ENCODE results near the gene ZNF532. TPM values are rescaled to one million over a fixed set of nuclear protein-coding genes. Genes with fewer than 3 reads are reported as not detected.
"Not testable (repeated sequence)": the region's sequence is repeated elsewhere in the genome, so short reads cannot be mapped to it uniquely, and the experiment has no call there.

The ZNF532 gene
- total RNA-seq, 1 experiment from 2014 or later, result 49.8 TPM

DNA sequence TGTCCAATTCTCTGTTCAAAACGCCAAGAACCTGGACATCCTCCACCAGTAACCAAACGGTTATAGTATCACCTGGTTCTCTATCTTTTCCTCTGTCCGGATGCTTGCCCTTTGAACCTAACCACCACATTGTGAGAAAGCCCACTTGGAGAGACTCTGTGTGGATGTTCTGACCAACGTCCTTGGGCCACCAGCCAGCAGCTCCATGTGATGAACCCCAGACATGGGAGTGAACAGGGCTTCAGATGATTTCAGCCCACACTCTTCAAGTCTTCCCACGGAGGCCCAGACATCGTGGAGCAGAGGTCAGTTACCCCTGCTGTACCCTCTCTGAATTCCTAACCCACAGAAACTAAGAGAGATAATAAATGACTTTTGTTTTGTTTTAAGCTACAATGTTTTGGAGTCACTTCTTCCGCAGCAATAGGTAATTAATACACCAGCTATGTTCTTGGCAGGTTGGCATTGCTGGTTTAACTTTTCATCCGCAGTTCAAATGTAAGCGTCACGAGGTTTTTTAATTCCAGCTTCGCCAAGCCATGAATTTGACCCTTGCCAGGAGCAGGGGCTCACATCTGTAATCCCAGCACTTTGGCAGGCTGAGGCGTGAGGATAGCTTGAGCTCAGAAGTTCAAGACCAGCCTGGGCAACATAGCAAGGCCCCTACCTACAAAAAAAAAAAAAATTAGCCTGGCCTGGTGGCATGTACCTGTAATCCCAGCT lies 36.1 kb upstream of the ZNF532 start:
- no peak for ATAC-seq
- ChIA-PET CTCF (interaction anchor here (0.6 to 0.7 kb wide), 3 partner anchors 9 to 175 kb away, joined by 4 to 6 read pairs (median 4); no protein-coding TSS in a partner anchor), POLR2A (no interaction called here)
- H3K9me3 ChIP-seq (ENCODE audit: control insufficient read depth, insufficient read depth, low read depth, low read length), result no peaks in the 10 kb centered on the region
- peak overlapping the region; percentile 34; the same call in 1 of the 2 replicates for H3K27ac ChIP-seq (ENCODE audit: low read length)
- in situ Hi-C loops (cut with HindIII; ENCODE audit: low pct_unique_long_range_greater_than_20kb, low sequenced_read_pairs) (no loop called here), intact Hi-C loops (cut with micrococcal nuclease; ENCODE audit: unreplicated experiment) (no loop called here)
- no peaks in the 10 kb centered on the region for H3K36me3 ChIP-seq (ENCODE audit: control insufficient read depth, insufficient read depth, low read length)
- no peak for DNase-seq (ENCODE audit: low read depth, low spot score)
- BruUV-seq (replicated peaks), result no TSS peak
- no peak overlapping the region for H3K4me3 ChIP-seq (ENCODE audit: low read depth in 2 of 2, low read length in 2 of 2)
- no peaks in the 10 kb centered on the region for H3K4me1 ChIP-seq (ENCODE audit: control insufficient read depth, insufficient read depth, low read length)
- no peaks in the 10 kb centered on the region for H3K27me3 ChIP-seq (ENCODE audit: control insufficient read depth, insufficient read depth, low read length)
- TF ChIP-seq REST (IDR thresholded peaks at IDR 0.05; ENCODE audit: insufficient read depth in 1 of 2, low read depth in 2 of 2, low read length in 1 of 2), result no peak

DNA sequence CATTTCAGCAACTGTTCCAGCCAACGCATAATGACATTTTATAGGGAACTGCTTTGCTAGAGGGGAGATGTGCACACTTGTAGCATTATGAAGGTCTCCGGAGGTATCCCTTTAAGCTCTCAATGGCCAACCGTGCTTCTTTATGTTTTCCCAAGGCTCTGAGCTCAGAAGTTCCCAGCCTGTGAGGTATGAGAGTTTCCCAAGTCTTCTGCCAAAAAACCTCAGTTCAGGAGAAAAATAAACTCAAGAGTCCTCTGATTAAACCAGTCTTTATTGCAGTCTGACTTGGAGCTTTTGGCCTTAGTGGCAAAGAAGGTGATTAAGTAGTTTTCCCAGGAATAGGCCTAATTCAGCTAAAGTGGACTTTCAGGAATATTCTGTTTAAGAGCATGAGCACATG lies 35.4 kb upstream of the ZNF532 start:
- DNase-seq (ENCODE audit: low read depth, low spot score) (no peak), ATAC-seq (no peak)
- no TSS peak for BruUV-seq (replicated peaks)
- Histone ChIP-seq H3K4me3 (ENCODE audit: low read depth in 2 of 2, low read length in 2 of 2) (no peak overlapping the region), H3K36me3 (ENCODE audit: control insufficient read depth, insufficient read depth, low read length) (no peaks in the 10 kb centered on the region), H3K27me3 (ENCODE audit: control insufficient read depth, insufficient read depth, low read length) (no peaks in the 10 kb centered on the region), H3K9me3 (ENCODE audit: control insufficient read depth, insufficient read depth, low read depth, low read length) (no peaks in the 10 kb centered on the region), H3K27ac (ENCODE audit: low read length) (peak overlapping the region; percentile 34; the same call in 1 of the 2 replicates), H3K4me1 (ENCODE audit: control insufficient read depth, insufficient read depth, low read length) (no peaks in the 10 kb centered on the region)
- TF ChIP-seq POLR2AphosphoS5 (IDR thresholded peaks at IDR 0.05; ENCODE audit: low read depth, low read length), result no peak
- no peak for TF ChIP-seq TCF7L2 (IDR thresholded peaks at IDR 0.05; ENCODE audit: low read depth, low read length)
- TF ChIP-seq, protein P1, sequence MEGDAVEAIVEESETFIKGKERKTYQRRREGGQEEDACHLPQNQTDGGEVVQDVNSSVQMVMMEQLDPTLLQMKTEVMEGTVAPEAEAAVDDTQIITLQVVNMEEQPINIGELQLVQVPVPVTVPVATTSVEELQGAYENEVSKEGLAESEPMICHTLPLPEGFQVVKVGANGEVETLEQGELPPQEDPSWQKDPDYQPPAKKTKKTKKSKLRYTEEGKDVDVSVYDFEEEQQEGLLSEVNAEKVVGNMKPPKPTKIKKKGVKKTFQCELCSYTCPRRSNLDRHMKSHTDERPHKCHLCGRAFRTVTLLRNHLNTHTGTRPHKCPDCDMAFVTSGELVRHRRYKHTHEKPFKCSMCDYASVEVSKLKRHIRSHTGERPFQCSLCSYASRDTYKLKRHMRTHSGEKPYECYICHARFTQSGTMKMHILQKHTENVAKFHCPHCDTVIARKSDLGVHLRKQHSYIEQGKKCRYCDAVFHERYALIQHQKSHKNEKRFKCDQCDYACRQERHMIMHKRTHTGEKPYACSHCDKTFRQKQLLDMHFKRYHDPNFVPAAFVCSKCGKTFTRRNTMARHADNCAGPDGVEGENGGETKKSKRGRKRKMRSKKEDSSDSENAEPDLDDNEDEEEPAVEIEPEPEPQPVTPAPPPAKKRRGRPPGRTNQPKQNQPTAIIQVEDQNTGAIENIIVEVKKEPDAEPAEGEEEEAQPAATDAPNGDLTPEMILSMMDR (IDR thresholded peaks at IDR 0.05), result no peak
- TF ChIP-seq REST (IDR thresholded peaks at IDR 0.05; ENCODE audit: insufficient read depth in 1 of 2, low read depth in 2 of 2, low read length in 1 of 2), result no peak
- TF ChIP-seq SIN3A (IDR thresholded peaks at IDR 0.05; ENCODE audit: borderline replicate concordance, insufficient read depth, low read depth, low read length), result no peak
- intact Hi-C loops (cut with micrococcal nuclease; ENCODE audit: unreplicated experiment), result no loop called here
- ChIA-PET CTCF (interaction anchor here (0.7 kb wide), 2 partner anchors 27 to 175 kb away, joined by 4 read pairs; no protein-coding TSS in a partner anchor), POLR2A (no interaction called here)
- in situ Hi-C loops (cut with HindIII; ENCODE audit: low pct_unique_long_range_greater_than_20kb, low sequenced_read_pairs), result no loop called here

DNA sequence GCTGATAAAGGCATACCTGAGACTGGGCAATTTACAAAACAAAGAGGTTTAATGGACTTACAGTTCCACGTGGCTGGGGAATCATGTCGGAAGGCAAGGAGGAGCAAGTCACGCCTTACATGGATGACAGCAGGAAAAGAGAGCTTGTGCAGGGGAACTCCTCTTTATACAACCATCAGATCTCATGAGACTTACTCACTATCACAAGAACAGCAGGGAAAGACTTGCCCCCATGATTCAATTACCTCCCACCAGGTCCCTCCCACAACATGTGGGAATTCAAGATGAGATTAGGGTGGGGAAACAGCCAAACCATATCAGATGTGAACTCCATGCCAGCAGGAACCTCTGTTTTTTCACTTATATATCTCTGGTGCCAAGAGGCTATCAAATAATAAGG lies 34.8 kb upstream of the ZNF532 start:
- intact Hi-C loops (cut with micrococcal nuclease; ENCODE audit: unreplicated experiment); BruUV-seq (replicated peaks); ATAC-seq; H3K27ac ChIP-seq (ENCODE audit: low read length); H3K27me3 ChIP-seq (ENCODE audit: control insufficient read depth, insufficient read depth, low read length); POLR2A ChIA-PET; H3K36me3 ChIP-seq (ENCODE audit: control insufficient read depth, insufficient read depth, low read length); DNase-seq (ENCODE audit: low read depth, low spot score); CTCF ChIA-PET; H3K9me3 ChIP-seq (ENCODE audit: control insufficient read depth, insufficient read depth, low read depth, low read length); in situ Hi-C loops (cut with HindIII; ENCODE audit: low pct_unique_long_range_greater_than_20kb, low sequenced_read_pairs); H3K4me3 ChIP-seq (ENCODE audit: low read depth in 2 of 2, low read length in 2 of 2); H3K4me1 ChIP-seq (ENCODE audit: control insufficient read depth, insufficient read depth, low read length): not testable (repeated sequence)
